CD4-positive, alpha-beta T cell treated with Interleukin-17A for 4 hours (primary cell): ENCODE measurements around the gene CT47A1.
"Not testable (repeated sequence)": the region's sequence is repeated elsewhere in the genome, so short reads cannot be mapped to it uniquely, and the experiment has no call there.

ENCODE experiments used
- DNase-seq: peaks from one replicate; pipeline ENCODE4 v3.0.0-alpha.2; 2020; ENCODE audit warnings: mixed read lengths

The CT47A1 gene

DNA sequence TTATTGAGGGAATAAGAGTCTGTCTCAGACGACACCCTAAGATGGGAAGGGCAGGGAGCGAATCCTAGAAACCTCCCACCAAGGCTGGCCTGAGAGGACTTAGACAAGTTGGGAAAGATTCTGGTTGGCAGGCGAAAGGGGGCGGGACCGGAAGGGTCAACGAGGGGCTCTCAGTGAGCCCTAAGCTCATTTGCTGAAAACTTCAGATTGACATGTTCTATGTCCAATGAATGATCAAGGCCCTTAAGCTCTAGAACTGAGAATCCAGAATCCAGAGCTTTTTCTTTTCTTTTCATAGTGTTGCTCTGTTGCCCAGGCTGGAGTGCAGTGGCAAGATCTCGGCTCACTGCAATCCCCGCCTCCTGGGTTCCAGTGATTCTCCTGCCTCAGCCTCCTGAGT lies at the start of gene CT47A1:
Gene CT47A1 (minus strand): TSS at position 101 of the 400 bp plus-strand sequence. CDS start 231 bp downstream, outside the sequence.
- DNase-seq = not testable (repeated sequence)

- DNase-seq = no peak
Measured at GRCh38 chrX:121032531-121032930, 47.0 kb upstream of the CT47A1 start.

DNA sequence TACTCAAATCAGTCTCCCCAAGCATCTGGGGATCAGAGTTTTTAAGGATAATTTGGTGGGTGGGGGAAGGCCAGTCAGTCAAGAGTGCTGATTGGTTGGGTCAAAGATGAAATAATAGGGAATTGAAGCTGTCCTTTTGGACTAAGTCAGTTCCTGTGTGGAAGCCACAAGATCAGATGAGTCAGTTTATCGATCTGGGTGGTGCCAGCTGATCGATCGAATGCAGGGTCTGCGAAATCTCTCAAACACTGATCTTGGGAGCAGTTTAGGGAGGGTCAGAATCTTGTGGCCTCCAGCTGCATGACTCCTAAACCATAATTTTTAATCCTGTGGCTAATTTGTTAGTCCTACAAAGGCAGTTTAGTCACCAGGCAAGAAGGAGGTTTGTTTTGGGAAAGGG lies 44.5 kb upstream of the CT47A1 start:
- no peak for DNase-seq

DNA sequence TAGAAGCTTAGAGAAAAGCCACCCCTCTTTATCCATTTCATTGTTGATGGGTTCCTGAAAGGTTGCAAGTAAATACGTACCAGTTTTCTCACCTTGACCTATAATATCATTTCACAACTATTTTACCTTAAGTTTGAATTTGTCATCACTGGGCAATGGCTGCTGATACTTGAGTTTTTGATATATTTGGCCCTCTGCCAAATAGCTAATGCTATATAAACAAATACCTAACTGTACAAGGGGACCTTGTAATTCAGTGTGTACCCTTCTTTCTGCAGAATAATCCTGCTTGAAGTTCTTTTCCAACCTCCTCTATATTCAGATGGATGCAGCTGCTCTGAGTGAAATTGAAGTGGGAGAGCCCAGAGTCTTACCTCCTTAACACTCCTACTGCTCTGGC lies 42.9 kb upstream of the CT47A1 start:
- DNase-seq = no peak

DNA sequence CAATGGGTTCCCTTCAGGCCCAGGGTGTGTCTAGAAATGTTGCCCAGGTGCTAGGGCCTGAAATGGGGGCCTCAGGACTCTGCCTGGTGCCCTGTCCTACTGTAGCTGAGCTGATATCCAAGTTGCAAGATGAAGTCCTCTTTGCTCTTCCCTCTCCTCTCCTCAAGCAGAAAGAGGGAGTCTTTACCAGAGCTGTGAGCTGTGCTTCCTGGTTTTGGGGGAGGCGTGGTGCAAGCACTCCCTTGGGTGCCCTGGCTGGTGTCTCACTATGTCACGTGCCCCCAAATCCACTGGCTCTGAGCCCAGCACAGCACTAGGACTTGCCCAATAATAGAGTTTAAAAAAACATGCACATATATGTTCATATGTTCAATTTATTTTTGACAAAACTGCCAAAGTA lies 29.3 kb upstream of the CT47A1 start:
- no peak for DNase-seq

DNA sequence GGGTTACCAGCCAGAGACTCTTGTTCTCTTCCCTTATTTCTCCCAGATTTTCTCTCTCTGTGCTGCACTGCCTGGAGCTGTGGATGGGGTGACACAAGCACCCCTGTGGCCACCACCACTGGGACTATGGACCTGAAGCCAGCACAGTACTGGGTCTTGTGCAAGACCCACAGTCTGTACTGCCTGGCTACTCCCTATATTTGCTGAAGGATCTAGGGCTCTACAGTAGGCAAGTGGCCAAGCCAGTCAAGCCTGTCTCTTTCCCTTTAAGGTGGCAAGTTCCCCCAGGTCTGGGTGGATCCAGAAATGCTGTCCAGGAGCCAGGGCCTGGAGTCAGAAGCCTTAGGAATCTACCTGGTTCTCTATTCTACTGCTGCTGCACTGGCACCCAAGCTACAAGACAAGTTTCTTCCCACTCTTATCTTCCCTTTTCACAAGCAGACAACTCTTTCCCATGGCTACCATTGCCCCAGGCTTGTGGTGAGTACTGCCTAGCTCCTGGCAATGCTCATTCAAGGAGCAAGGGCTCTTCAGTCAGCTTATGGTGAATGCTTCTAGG lies 28.4 kb upstream of the CT47A1 start:
- DNase-seq = no peak

DNA sequence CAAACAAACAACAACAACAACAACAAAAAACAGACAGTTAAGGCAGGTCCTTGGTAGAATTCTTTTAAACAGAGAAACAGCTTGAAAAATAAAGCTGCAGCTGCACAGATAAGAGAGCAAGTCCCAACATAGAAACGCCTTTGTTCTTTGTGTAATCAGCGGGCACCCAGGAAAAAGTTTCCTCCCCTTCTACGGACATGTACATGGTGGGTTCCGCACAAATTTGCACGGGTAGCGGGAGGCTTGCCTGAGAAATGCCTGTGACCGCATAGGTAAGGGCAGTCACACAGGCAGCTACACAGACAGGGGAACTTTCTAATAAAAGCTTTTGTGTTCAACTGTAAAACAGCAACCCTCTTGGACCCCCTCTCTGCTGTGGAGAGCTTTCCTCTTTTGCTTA lies 25.7 kb upstream of the CT47A1 start:
- no peak for DNase-seq

GRCh38 chrX:121010218-121010617 lies 24.7 kb upstream of the CT47A1 start:
- no peak for DNase-seq

- DNase-seq = no peak
Measured at GRCh38 chrX:121009764-121010163, 24.2 kb upstream of the CT47A1 start.

DNA sequence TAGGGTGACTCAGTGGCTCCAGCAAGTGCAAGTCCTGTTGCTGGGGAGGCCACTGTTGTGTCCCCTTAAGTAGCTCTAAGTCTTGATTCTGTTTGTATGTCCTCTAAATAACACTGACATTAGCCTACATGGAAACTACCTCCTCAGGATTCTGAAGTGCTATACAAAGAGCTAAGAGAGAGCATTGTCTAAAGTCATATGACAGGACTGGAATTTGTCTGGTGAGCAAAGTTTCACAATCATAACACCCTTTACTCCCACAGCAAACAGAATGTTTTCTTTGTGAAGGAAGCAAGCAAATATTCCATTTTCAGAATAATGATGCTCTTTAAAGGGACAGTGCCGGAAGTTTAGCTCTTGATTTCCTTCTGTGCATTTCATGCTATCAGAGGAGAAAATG lies 23.4 kb upstream of the CT47A1 start:
- no peak for DNase-seq

GRCh38 chrX:121000589-121000988 lies 15.0 kb upstream of the CT47A1 start:
- no peak for DNase-seq

DNA sequence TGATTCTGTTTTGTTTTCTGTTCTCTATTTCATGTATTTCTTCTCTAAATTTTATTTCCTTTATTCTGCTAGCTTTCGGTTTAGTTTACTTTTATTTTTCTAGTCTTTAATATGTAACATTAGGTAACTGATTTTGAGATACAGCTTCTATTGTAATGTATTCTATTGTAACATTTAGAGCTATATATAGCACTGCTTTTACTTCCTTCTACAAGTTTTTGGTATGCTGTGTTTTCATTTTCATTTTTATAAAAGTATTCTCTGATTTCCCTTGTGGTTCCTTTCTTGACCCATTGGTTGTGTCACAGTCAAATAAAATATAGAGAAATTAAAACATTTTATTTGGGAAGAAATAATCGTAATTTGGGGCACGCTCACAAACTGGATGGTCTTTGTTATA lies 13.9 kb upstream of the CT47A1 start:
- DNase-seq = no peak

GRCh38 chrX:120956500-120956899 lies 29.1 kb downstream of the CT47A1 start, which contains the start of gene CT47A7:
Gene CT47A7 (minus strand): TSS chrX:120956600. CDS start chrX:120956345, 255 bp downstream.
- not testable (repeated sequence) for DNase-seq
